Fibroblast of lung (primary cell): ENCODE data around the gene MITD1.
"Not testable (repeated sequence)": the region's sequence is repeated elsewhere in the genome, so short reads cannot be mapped to it uniquely, and the experiment has no call there.

ENCODE experiments used
- EZH2 ChIP-seq: IDR thresholded peaks from 2 replicates; pipeline ENCODE4 v1.5.1; 2012; ENCODE audit warnings: low read length, control low read depth, mild to moderate bottlenecking; ENCODE audit errors: missing control alignments
- TF ChIP-seq, protein P1 (sequence below), 2 donors: IDR thresholded peaks in 1 of 2; conservative IDR thresholded peaks in 1 of 2; 1 replicate in 1 of 2; 2 replicates in 1 of 2; pipeline ENCODE4 v1.5.1; 2011 to 2012; ENCODE audit warnings: low read length in 2 of 2, control low read depth in 1 of 2, inconsistent platforms in 1 of 2, low read depth in 1 of 2, mild to moderate bottlenecking in 1 of 2

DNA sequence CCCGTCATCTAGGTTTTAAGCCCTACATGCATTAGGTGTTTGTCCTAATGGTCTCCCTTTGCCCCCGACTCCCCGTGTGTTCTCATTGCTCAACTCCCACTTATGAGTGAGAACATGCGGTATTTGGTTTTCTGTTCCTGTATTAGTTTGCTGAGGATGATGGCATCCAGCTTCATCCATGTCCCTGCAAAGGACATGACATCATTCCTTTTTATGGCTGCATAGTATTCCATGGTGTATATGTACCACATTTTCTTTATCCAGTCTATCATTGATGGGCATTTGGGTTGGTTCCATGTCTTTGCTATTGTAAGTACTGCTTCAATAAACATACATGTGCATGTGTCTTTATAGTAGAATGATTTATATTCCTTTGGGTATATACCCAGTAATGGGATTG is 11.5 kb upstream of the MITD1 start:
- TF ChIP-seq, protein P1, sequence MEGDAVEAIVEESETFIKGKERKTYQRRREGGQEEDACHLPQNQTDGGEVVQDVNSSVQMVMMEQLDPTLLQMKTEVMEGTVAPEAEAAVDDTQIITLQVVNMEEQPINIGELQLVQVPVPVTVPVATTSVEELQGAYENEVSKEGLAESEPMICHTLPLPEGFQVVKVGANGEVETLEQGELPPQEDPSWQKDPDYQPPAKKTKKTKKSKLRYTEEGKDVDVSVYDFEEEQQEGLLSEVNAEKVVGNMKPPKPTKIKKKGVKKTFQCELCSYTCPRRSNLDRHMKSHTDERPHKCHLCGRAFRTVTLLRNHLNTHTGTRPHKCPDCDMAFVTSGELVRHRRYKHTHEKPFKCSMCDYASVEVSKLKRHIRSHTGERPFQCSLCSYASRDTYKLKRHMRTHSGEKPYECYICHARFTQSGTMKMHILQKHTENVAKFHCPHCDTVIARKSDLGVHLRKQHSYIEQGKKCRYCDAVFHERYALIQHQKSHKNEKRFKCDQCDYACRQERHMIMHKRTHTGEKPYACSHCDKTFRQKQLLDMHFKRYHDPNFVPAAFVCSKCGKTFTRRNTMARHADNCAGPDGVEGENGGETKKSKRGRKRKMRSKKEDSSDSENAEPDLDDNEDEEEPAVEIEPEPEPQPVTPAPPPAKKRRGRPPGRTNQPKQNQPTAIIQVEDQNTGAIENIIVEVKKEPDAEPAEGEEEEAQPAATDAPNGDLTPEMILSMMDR (conservative IDR thresholded peaks at IDR 0.05 in 1 of 2, IDR thresholded peaks at IDR 0.05 in 1 of 2; ENCODE audit: low read depth in 1 of 2, low read length in 2 of 2) = not testable (repeated sequence)
- not testable (repeated sequence) for TF ChIP-seq EZH2
